ENCODE results near the gene ZC3H12D. TPM values are rescaled to one million over a fixed set of nuclear protein-coding genes. Genes with fewer than 3 reads are reported as not detected.

The ZC3H12D gene
- total RNA-seq, 1 experiment from 2014 or later: 0.57 TPM

GRCh38 chr6:149493761-149494320 lies 9.0 kb upstream of the ZC3H12D start:
- H3K4me3 Mint-ChIP-seq (ENCODE audit: unreplicated experiment): no peak overlapping the region
- H3K27me3 Mint-ChIP-seq (ENCODE audit: insufficient read depth, unreplicated experiment): no peaks in the 10 kb centered on the region
- intact Hi-C loops (cut with micrococcal nuclease; ENCODE audit: unreplicated experiment): no loop called here
- Histone ChIP-seq H3K4me3 (ENCODE audit: low read depth, low read length) (no peak overlapping the region), H3K9me3 (no peaks in the 10 kb centered on the region), H3K4me1 (no peaks in the 10 kb centered on the region), H3K36me3 (ENCODE audit: control insufficient read depth, insufficient read depth, low read length) (no peaks in the 10 kb centered on the region), H3K27me3 (replicated peaks; ENCODE audit: control insufficient read depth, insufficient read depth, low read length) (no peaks in the 10 kb centered on the region)
- no TSS peak for BruUV-seq (replicated peaks)
- CTCF ChIA-PET: no interaction called here
- H3K9me3 Mint-ChIP-seq (ENCODE audit: unreplicated experiment): no peaks in the 10 kb centered on the region
- H3K4me1 Mint-ChIP-seq (ENCODE audit: low read depth, unreplicated experiment): no peaks in the 10 kb centered on the region
- TF ChIP-seq, protein P1, sequence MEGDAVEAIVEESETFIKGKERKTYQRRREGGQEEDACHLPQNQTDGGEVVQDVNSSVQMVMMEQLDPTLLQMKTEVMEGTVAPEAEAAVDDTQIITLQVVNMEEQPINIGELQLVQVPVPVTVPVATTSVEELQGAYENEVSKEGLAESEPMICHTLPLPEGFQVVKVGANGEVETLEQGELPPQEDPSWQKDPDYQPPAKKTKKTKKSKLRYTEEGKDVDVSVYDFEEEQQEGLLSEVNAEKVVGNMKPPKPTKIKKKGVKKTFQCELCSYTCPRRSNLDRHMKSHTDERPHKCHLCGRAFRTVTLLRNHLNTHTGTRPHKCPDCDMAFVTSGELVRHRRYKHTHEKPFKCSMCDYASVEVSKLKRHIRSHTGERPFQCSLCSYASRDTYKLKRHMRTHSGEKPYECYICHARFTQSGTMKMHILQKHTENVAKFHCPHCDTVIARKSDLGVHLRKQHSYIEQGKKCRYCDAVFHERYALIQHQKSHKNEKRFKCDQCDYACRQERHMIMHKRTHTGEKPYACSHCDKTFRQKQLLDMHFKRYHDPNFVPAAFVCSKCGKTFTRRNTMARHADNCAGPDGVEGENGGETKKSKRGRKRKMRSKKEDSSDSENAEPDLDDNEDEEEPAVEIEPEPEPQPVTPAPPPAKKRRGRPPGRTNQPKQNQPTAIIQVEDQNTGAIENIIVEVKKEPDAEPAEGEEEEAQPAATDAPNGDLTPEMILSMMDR (IDR thresholded peaks at IDR 0.05; ENCODE audit: insufficient read depth in 1 of 2, low read depth in 1 of 2, low read length in 1 of 2, severe bottlenecking in 1 of 2, unreplicated experiment in 1 of 2): no peak
- DNase-seq: no peak
- no peak overlapping the region for H3K27ac Mint-ChIP-seq (ENCODE audit: unreplicated experiment)
- peaks cover 15% of the 10 kb centered on the region for H3K36me3 Mint-ChIP-seq (ENCODE audit: insufficient read depth, unreplicated experiment)
- POLR2A ChIA-PET: no interaction called here

GRCh38 chr6:149492798-149493343 lies 8.1 kb upstream of the ZC3H12D start:
- H3K27ac Mint-ChIP-seq (ENCODE audit: unreplicated experiment): no peak overlapping the region
- no TSS peak for BruUV-seq (replicated peaks)
- TF ChIP-seq, protein P1 (IDR thresholded peaks at IDR 0.05; ENCODE audit: insufficient read depth in 1 of 2, low read depth in 1 of 2, low read length in 1 of 2, severe bottlenecking in 1 of 2, unreplicated experiment in 1 of 2): no peak
- H3K4me1 Mint-ChIP-seq (ENCODE audit: low read depth, unreplicated experiment): no peaks in the 10 kb centered on the region
- peaks cover 13% of the 10 kb centered on the region for H3K36me3 Mint-ChIP-seq (ENCODE audit: insufficient read depth, unreplicated experiment)
- H3K27me3 ChIP-seq (replicated peaks; ENCODE audit: control insufficient read depth, insufficient read depth, low read length): no peaks in the 10 kb centered on the region
- no peak overlapping the region for H3K4me3 ChIP-seq (ENCODE audit: low read depth, low read length)
- ChIA-PET POLR2A (no interaction called here), CTCF (no interaction called here)
- no peaks in the 10 kb centered on the region for H3K36me3 ChIP-seq (ENCODE audit: control insufficient read depth, insufficient read depth, low read length)
- no peaks in the 10 kb centered on the region for H3K4me1 ChIP-seq
- H3K4me3 Mint-ChIP-seq (ENCODE audit: unreplicated experiment): no peak overlapping the region
- H3K9me3 ChIP-seq: no peaks in the 10 kb centered on the region
- H3K9me3 Mint-ChIP-seq (ENCODE audit: unreplicated experiment): no peaks in the 10 kb centered on the region
- intact Hi-C loops (cut with micrococcal nuclease; ENCODE audit: unreplicated experiment): no loop called here
- DNase-seq: no peak
- H3K27me3 Mint-ChIP-seq (ENCODE audit: insufficient read depth, unreplicated experiment): no peaks in the 10 kb centered on the region

GRCh38 chr6:149489967-149490366 lies 5.2 kb upstream of the ZC3H12D start:
- TF ChIP-seq, protein P1 (IDR thresholded peaks at IDR 0.05; ENCODE audit: insufficient read depth in 1 of 2, low read depth in 1 of 2, low read length in 1 of 2, severe bottlenecking in 1 of 2, unreplicated experiment in 1 of 2): no peak
- peaks cover 5% of the 10 kb centered on the region for H3K4me1 Mint-ChIP-seq (ENCODE audit: low read depth, unreplicated experiment)
- intact Hi-C loops (cut with micrococcal nuclease; ENCODE audit: unreplicated experiment): no loop called here
- no peak overlapping the region for H3K27ac Mint-ChIP-seq (ENCODE audit: unreplicated experiment)
- BruUV-seq (replicated peaks): no TSS peak
- no peak for DNase-seq
- H3K9me3 Mint-ChIP-seq (ENCODE audit: unreplicated experiment): no peaks in the 10 kb centered on the region
- POLR2A ChIA-PET: no interaction called here
- no peaks in the 10 kb centered on the region for H3K27me3 Mint-ChIP-seq (ENCODE audit: insufficient read depth, unreplicated experiment)
- Histone ChIP-seq H3K27me3 (replicated peaks; ENCODE audit: control insufficient read depth, insufficient read depth, low read length) (no peaks in the 10 kb centered on the region), H3K4me3 (ENCODE audit: low read depth, low read length) (no peak overlapping the region), H3K9me3 (no peaks in the 10 kb centered on the region), H3K36me3 (ENCODE audit: control insufficient read depth, insufficient read depth, low read length) (no peaks in the 10 kb centered on the region), H3K4me1 (0 out of 2 replicates have a peak, but pooled peaks cover 6% of the 10 kb centered on the region)
- no peak overlapping the region for H3K4me3 Mint-ChIP-seq (ENCODE audit: unreplicated experiment)
- CTCF ChIA-PET: no interaction called here
- peaks cover 6% of the 10 kb centered on the region for H3K36me3 Mint-ChIP-seq (ENCODE audit: insufficient read depth, unreplicated experiment)
